Smooth muscle cell (in vitro differentiated cells): Measurements from ENCODE around the gene TRIM28. TPM values are rescaled to one million over a fixed set of nuclear protein-coding genes. Genes with fewer than 3 reads are reported as not detected.
A peak's percentile ranks its signal among the peaks of the same experiment; 100 is the strongest.

Source experiments
- DNase-seq: peaks from one replicate; lab custom pipeline; 2025; ENCODE audit not compliant: unreplicated experiment; lab: John Stamatoyannopoulos, UW
- H2AFZ ChIP-seq: fragments of 200-600 bp; sonication (generic); 2 replicates; pipeline ENCODE4 v1.6.0; 2016; ENCODE audit warnings: antibody characterized with exemption, low read depth, mild to moderate bottlenecking
- H3F3A ChIP-seq: fragments of 200-600 bp; sonication (generic); 2 replicates; pipeline ENCODE4 v1.6.0; 2017; ENCODE audit warnings: antibody characterized with exemption, low read depth
- H3K27ac ChIP-seq: fragments of 200-600 bp; sonication (generic); 2 replicates; pipeline ENCODE4 v1.5.1; 2016; ENCODE audit warnings: low read depth, mild to moderate bottlenecking
- H3K27me3 ChIP-seq: fragments of 200-600 bp; sonication (generic); 2 replicates; pipeline ENCODE4 v1.6.1; 2016; ENCODE audit warnings: low read depth, mild to moderate bottlenecking
- H3K36me3 ChIP-seq: fragments of 200-600 bp; sonication (generic); 2 replicates; pipeline ENCODE4 v1.5.1; 2016; ENCODE audit warnings: low read depth
- H3K4me1 ChIP-seq: fragments of 200-600 bp; sonication (generic); 2 replicates; pipeline ENCODE4 v1.5.1; 2016; ENCODE audit warnings: low read depth
- H3K4me2 ChIP-seq: fragments of 200-600 bp; sonication (generic); 2 replicates; pipeline ENCODE4 v1.6.0; 2016; ENCODE audit warnings: mild to moderate bottlenecking
- H3K4me3 ChIP-seq: fragments of 200-600 bp; sonication (generic); 2 replicates; pipeline ENCODE4 v1.5.1; 2016; ENCODE audit warnings: mild to moderate bottlenecking
- H3K79me2 ChIP-seq: fragments of 200-600 bp; sonication (generic); 2 replicates; pipeline ENCODE4 v1.6.0; 2016; ENCODE audit warnings: low read depth, mild to moderate bottlenecking
- H3K9ac ChIP-seq: fragments of 200-600 bp; sonication (generic); 2 replicates; pipeline ENCODE4 v1.6.0; 2016; ENCODE audit warnings: low read depth
- H3K9me3 ChIP-seq: fragments of 200-600 bp; sonication (generic); replicated peaks from 2 replicates; pipeline ENCODE4 v1.5.1; 2016; ENCODE audit warnings: low read depth
- H4K20me1 ChIP-seq: fragments of 200-600 bp; sonication (generic); 2 replicates; pipeline ENCODE4 v1.6.0; 2016; ENCODE audit warnings: low read depth
- WGBS: methylation state at CpG from one replicate; pipeline ENCODE4 v1.1.7; 2016; ENCODE audit warnings: low lambda C conversion rate; 5-methylcytosine and 5-hydroxymethylcytosine counted together
- polyA plus RNA-seq: library from polyadenylated mRNA; unstranded; fragments of >200 nt; fragmentation: Nextera tagmentation; extraction: Ambion mirVana; gene quantifications from 2 replicates; pipeline ENCODE4 v1.2.1, GENCODE V29; 2016
- total RNA-seq: library from RNA; depleted of rRNA; stranded (reverse); fragments of >200 nt; gene quantifications from 2 replicates; pipeline ENCODE4 v1.2.3, GENCODE V29; 2014
- TF ChIP-seq, protein P1 (sequence below): fragments of 200-600 bp; sonication (generic); IDR thresholded peaks from 2 replicates; pipeline ENCODE4 v1.5.1; 2017; ENCODE audit warnings: borderline replicate concordance, mild to moderate bottlenecking, antibody characterized with exemption; ENCODE audit not compliant: insufficient read depth, poor library complexity, severe bottlenecking

Gene TRIM28
- total and polyA plus RNA-seq, 2 experiments from 2014 or later = 148 to 178 TPM

DNA sequence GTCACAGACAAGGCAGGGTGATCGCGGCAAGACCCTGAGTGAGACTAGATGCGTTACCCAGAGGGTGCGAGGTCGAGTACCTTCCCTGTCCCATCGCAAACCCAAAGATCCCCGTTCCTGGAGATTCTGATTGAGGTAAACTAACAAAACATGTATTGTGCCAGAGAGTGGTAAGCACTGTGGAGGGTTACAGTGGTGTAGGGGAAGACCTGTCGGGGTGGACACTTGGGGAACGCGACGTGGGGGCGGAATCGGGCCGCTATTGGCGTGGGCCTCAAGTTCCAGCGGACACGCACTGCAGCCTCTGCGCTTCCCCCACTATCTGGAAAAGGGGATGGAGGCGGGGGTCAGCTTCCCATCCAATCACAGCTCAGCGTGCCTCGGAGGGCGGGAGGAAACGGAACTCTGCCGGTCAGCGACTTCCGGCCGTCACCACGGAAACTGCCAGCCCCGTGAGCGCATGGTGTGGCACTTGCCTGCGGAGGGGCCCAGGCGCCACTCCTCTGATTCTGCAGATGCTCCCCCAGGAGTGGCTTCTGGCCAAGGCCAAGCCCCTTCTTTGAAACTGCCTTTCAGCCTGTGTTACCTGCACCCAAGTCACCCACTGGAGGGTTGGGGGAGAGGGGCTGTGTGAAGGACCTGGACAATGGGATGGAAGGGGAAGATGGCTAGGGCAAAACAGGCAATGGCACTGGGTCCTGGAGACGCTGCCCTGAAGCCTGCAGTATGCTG is 15.6 kb downstream of the TRIM28 start:
- H3K27me3 ChIP-seq = no peaks in the 10 kb centered on the region
- 2% methylated on average over 33 of the region's 33 CpGs for WGBS
- no peaks in the 10 kb centered on the region for H3K9me3 ChIP-seq
- peak overlapping the region; percentile 96 for H3K9ac ChIP-seq
- H3K79me2 ChIP-seq = peaks cover 27% of the 10 kb centered on the region
- H3K36me3 ChIP-seq = no peaks in the 10 kb centered on the region
- peak overlapping the region; percentile 29 for H2AFZ ChIP-seq
- TF ChIP-seq, protein P1, sequence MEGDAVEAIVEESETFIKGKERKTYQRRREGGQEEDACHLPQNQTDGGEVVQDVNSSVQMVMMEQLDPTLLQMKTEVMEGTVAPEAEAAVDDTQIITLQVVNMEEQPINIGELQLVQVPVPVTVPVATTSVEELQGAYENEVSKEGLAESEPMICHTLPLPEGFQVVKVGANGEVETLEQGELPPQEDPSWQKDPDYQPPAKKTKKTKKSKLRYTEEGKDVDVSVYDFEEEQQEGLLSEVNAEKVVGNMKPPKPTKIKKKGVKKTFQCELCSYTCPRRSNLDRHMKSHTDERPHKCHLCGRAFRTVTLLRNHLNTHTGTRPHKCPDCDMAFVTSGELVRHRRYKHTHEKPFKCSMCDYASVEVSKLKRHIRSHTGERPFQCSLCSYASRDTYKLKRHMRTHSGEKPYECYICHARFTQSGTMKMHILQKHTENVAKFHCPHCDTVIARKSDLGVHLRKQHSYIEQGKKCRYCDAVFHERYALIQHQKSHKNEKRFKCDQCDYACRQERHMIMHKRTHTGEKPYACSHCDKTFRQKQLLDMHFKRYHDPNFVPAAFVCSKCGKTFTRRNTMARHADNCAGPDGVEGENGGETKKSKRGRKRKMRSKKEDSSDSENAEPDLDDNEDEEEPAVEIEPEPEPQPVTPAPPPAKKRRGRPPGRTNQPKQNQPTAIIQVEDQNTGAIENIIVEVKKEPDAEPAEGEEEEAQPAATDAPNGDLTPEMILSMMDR = no peak
- H3K27ac ChIP-seq = peak overlapping the region; percentile 98
- peaks cover 17% of the 10 kb centered on the region for H3K4me1 ChIP-seq
- peaks cover 20% of the 10 kb centered on the region for H4K20me1 ChIP-seq
- H3K4me2 ChIP-seq = peak overlapping the region; percentile 94
- no peak for DNase-seq
- H3F3A ChIP-seq = peaks cover 15% of the 10 kb centered on the region
- H3K4me3 ChIP-seq = peak overlapping the region; percentile 62

DNA sequence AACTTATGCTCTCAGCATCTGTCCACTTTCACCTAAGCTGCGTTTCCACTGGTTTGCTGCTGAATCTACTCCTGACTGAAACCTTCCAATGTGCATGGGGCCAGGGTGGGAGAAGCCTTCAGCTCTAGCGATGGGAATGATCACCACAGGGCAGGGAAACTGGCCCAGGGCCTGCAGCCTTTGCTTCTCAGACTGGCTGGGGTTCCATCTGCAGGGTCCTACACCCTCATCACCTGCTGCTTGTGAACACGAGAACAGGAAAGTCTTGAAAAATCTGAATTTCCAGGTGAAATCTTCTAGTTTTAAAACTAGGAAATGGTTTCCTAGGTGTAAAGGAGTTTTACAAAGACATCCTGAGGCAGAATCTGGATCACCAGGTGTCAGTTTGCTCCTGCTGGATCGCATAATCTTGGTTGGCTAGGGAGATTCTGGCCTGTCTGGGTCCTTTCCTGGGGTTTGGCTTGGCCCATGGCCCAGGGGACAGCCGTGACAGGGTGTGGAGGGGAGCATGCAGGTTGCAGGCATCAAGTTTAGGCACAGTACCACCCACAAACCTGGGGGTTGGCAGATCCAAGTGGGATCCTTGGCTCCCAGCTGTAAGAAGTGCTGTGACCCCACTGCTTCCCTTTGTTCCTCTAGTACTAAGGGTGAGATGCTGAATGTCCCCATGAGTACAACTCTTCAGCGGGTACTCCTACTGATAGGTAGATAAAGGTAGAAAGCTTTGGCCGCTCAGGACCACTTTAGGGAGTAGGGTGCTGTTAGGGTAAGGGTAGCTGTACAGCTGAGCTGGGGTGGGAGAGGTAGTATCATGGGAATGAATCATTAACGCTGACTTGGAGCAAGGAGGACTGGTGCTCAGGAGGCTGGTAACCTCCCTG is 16.4 kb downstream of the TRIM28 start:
- no peak overlapping the region for H2AFZ ChIP-seq
- 93% methylated on average over 8 of the region's 8 CpGs for WGBS

DNA sequence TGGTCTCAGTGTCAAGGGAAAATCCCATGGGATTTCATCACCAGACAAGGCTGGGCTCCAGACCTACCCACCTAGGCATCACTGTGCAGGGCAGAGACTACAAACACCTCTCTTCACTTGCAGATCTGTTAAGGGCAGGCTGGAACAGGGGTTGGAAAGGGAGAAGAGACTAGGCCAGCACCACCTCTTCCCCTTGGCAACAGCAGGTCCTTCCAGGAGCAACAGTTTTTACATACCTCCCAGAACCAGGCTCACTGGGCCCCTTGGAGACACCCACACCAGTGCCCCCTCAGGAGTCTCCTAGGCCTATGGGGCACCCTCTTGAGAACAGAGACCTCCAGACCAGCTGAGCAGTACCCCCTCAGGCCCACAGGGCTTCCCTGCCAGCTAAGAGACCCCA is 17.1 kb downstream of the TRIM28 start:
- no peaks in the 10 kb centered on the region for H3K27me3 ChIP-seq
- H3K4me2 ChIP-seq = no peak overlapping the region
- peaks cover 20% of the 10 kb centered on the region for H4K20me1 ChIP-seq
- no peaks in the 10 kb centered on the region for H3K36me3 ChIP-seq
- no peaks in the 10 kb centered on the region for H3K9me3 ChIP-seq
- H3K9ac ChIP-seq = no peak overlapping the region
- TF ChIP-seq, protein P1 = no peak
- H3K79me2 ChIP-seq = peaks cover 22% of the 10 kb centered on the region
- H3K27ac ChIP-seq = no peak overlapping the region
- no peak overlapping the region for H2AFZ ChIP-seq
- H3F3A ChIP-seq = peaks cover 17% of the 10 kb centered on the region
- peaks cover 17% of the 10 kb centered on the region for H3K4me1 ChIP-seq
- no peak overlapping the region for H3K4me3 ChIP-seq
- DNase-seq = no peak

More for the DNA sequence above, 16.4 kb downstream of the TRIM28 start:
- Histone ChIP-seq H3K79me2 (peaks cover 27% of the 10 kb centered on the region), H3K9me3 (no peaks in the 10 kb centered on the region), H4K20me1 (peaks cover 20% of the 10 kb centered on the region), H3K4me2 (peak overlapping the region; percentile 94), H3K9ac (peak overlapping the region; percentile 34), H3K4me3 (peak overlapping the region; percentile 62), H3K4me1 (peaks cover 17% of the 10 kb centered on the region), H3K36me3 (no peaks in the 10 kb centered on the region), H3F3A (peaks cover 17% of the 10 kb centered on the region), H3K27me3 (no peaks in the 10 kb centered on the region), H3K27ac (peak overlapping the region; percentile 98)
- TF ChIP-seq, protein P1 = no peak
- no peak for DNase-seq
